H1 (cell line): ENCODE measurements around the gene SOX6. TPM values are rescaled to one million over a fixed set of nuclear protein-coding genes. Genes with fewer than 3 reads are reported as not detected.

Experiments
- CTCF ChIA-PET: fragments of 300-600 bp; sonication (Branson Sonifier 250); formaldehyde crosslinking; loops from one replicate; lab custom pipeline; 2021; ENCODE audit not compliant: partially characterized antibody; lab: Charles Lee
- POLR2A ChIA-PET: fragments of 300-600 bp; sonication (Branson Sonifier 250); formaldehyde crosslinking; loops from one replicate; lab custom pipeline; 2021; ENCODE audit warnings: inconsistent platforms; ENCODE audit not compliant: partially characterized antibody; lab: Charles Lee
- DNase-seq, 2 experiments: peaks; one replicate each; pipeline versions ENCODE4 v3.0.0 to v3.0.0-alpha.2; 2010 to 2022; ENCODE audit warnings: low spot score in 2 of 2, low read depth in 1 of 2, mixed read lengths in 1 of 2
- FAIRE-seq: peaks from 2 replicates; lab custom pipeline; 2011; peaks lifted over from hg19 to GRCh38; lab: Jason Lieb, UNC
- H2AFZ ChIP-seq: 2 replicates; pipeline ENCODE4 v1.8.1; 2012; ENCODE audit warnings: low read length, inconsistent platforms
- H2AK5ac ChIP-seq: 2 replicates; pipeline ENCODE4 v1.6.1; 2013; ENCODE audit warnings: low read depth, low read length
- H2BK120ac ChIP-seq: replicated peaks from 2 replicates; pipeline ENCODE3; 2013; ENCODE audit warnings: low read depth, low read length, inconsistent platforms
- H2BK12ac ChIP-seq: 2 replicates; pipeline ENCODE4 v1.6.1; 2013; ENCODE audit warnings: low read depth, low read length
- H2BK15ac ChIP-seq: 2 replicates; pipeline ENCODE4 v1.6.1; 2013; ENCODE audit warnings: low read length
- H2BK20ac ChIP-seq: 2 replicates; pipeline ENCODE4 v1.6.1; 2013; ENCODE audit warnings: low read length
- H2BK5ac ChIP-seq: 2 replicates; pipeline ENCODE4 v1.6.1; 2013; ENCODE audit warnings: low read depth, low read length
- H3K14ac ChIP-seq: 2 replicates; pipeline ENCODE4 v1.6.1; 2013; ENCODE audit warnings: inconsistent platforms; ENCODE audit not compliant: insufficient read length
- H3K18ac ChIP-seq: 2 replicates; pipeline ENCODE4 v1.6.1; 2013; ENCODE audit warnings: low read length; ENCODE audit errors: extremely low read depth
- H3K23ac ChIP-seq: 2 replicates; pipeline ENCODE4 v1.6.1; 2013; ENCODE audit warnings: inconsistent platforms; ENCODE audit not compliant: insufficient read length
- H3K23me2 ChIP-seq: 2 replicates; pipeline ENCODE4 v1.6.1; 2013; ENCODE audit warnings: low read depth, low read length
- H3K27ac ChIP-seq: 2 replicates; pipeline ENCODE4 v1.6.1; 2011; ENCODE audit warnings: low read depth, low read length, inconsistent platforms
- H3K27me3 ChIP-seq, 4 experiments: replicated peaks in 1 of 4; 1 replicate in 1 of 4; 2 replicates in 3 of 4; pipeline versions ENCODE4 v1.6.1 to v1.8.1; 2011 to 2013; ENCODE audit warnings: low read length in 3 of 4, mild to moderate bottlenecking in 3 of 4, inconsistent platforms in 2 of 4, mixed read lengths in 2 of 4, moderate library complexity in 1 of 4; ENCODE audit not compliant: control insufficient read depth in 3 of 4, insufficient read depth in 3 of 4; ENCODE audit errors: extremely low read depth in 1 of 4
- H3K36me3 ChIP-seq, 4 experiments: 2 replicates each; pipeline versions ENCODE4 v1.6.1 to v1.8.1; 2011 to 2013; ENCODE audit warnings: mild to moderate bottlenecking in 4 of 4, low read length in 3 of 4, moderate library complexity in 2 of 4, control low read depth in 1 of 4, inconsistent platforms in 1 of 4; ENCODE audit not compliant: insufficient read depth in 4 of 4, control insufficient read depth in 2 of 4
- H3K4ac ChIP-seq: replicated peaks from 2 replicates; pipeline ENCODE3; 2013; ENCODE audit warnings: low read length, low read depth, mixed read lengths, inconsistent platforms; ENCODE audit not compliant: insufficient read length
- H3K4me1 ChIP-seq, 4 experiments: replicated peaks in 1 of 4; 1 replicate in 1 of 4; 2 replicates in 3 of 4; pipeline versions ENCODE4 v1.6.1 to v1.8.1; 2011 to 2013; ENCODE audit warnings: low read length in 3 of 4, inconsistent platforms in 2 of 4, mixed read lengths in 1 of 4; ENCODE audit not compliant: insufficient read depth in 4 of 4, control insufficient read depth in 3 of 4
- H3K4me2 ChIP-seq, 2 experiments: 2 replicates each; pipeline versions ENCODE4 v1.6.1 to v1.8.1; 2011 to 2013; ENCODE audit warnings: low read depth in 2 of 2, low read length in 2 of 2, control low read depth in 1 of 2, inconsistent platforms in 1 of 2, mild to moderate bottlenecking in 1 of 2; ENCODE audit not compliant: insufficient read depth in 1 of 2
- H3K4me3 ChIP-seq, 4 experiments: fragments of 200-600, 300-600 bp in 1 of 4; sonication (generic), shearing (Covaris generic), sonication (Bioruptor Twin) in 1 of 4; 2 replicates each; pipeline versions ENCODE4 v1.5.1 to v1.8.1; 2011 to 2016; ENCODE audit warnings: low read length in 4 of 4, low read depth in 3 of 4, control low read depth in 2 of 4, inconsistent platforms in 2 of 4, mild to moderate bottlenecking in 2 of 4, mixed read lengths in 1 of 4, moderate library complexity in 1 of 4; ENCODE audit not compliant: insufficient read depth in 2 of 4; ENCODE audit errors: extremely low read depth in 1 of 4
- H3K56ac ChIP-seq: replicated peaks from 2 replicates; pipeline ENCODE3; 2013; ENCODE audit warnings: low read depth, mild to moderate bottlenecking, mixed read lengths, low read length, inconsistent platforms; ENCODE audit not compliant: insufficient read length
- H3K79me1 ChIP-seq: 2 replicates; pipeline ENCODE4 v1.6.1; 2013; ENCODE audit warnings: low read depth, low read length, control low read depth
- H3K79me2 ChIP-seq, 2 experiments: 2 replicates each; pipeline versions ENCODE4 v1.6.1 to v1.8.1; 2012 to 2013; ENCODE audit warnings: low read length in 2 of 2, mild to moderate bottlenecking in 2 of 2, inconsistent platforms in 1 of 2; ENCODE audit not compliant: insufficient read depth in 2 of 2, control insufficient read depth in 1 of 2
- H3K9ac ChIP-seq, 4 experiments: replicated peaks in 1 of 4; 1 replicate in 1 of 4; 2 replicates in 3 of 4; pipeline versions ENCODE4 v1.6.1 to v1.8.1; 2011 to 2013; ENCODE audit warnings: low read depth in 3 of 4, low read length in 3 of 4, control low read depth in 2 of 4, mild to moderate bottlenecking in 2 of 4, moderate library complexity in 2 of 4, inconsistent platforms in 1 of 4; ENCODE audit errors: extremely low read depth in 1 of 4
- H3K9me3 ChIP-seq, 2 experiments: 2 replicates each; pipeline versions ENCODE4 v1.6.1 to v1.8.1; 2012 to 2013; ENCODE audit warnings: mild to moderate bottlenecking in 2 of 2, moderate library complexity in 2 of 2, control low read depth in 1 of 2, inconsistent platforms in 1 of 2, low read depth in 1 of 2, low read length in 1 of 2, mixed read lengths in 1 of 2; ENCODE audit not compliant: insufficient read depth in 2 of 2
- H4K20me1 ChIP-seq, 2 experiments: replicated peaks in 1 of 2; 2 replicates each; pipeline versions ENCODE3 to v1.8.1; 2011 to 2013; ENCODE audit warnings: inconsistent platforms in 2 of 2, low read length in 2 of 2, mild to moderate bottlenecking in 1 of 2; ENCODE audit not compliant: insufficient read depth in 2 of 2, control insufficient read depth in 1 of 2
- H4K5ac ChIP-seq: 2 replicates; pipeline ENCODE4 v1.6.1; 2013; ENCODE audit warnings: low read length, low read depth, mixed read lengths, inconsistent platforms; ENCODE audit not compliant: insufficient read length
- H4K8ac ChIP-seq: 2 replicates; pipeline ENCODE4 v1.8.0; 2013; ENCODE audit warnings: mild to moderate bottlenecking, moderate library complexity, low read length, inconsistent platforms; ENCODE audit not compliant: insufficient read depth; ENCODE audit errors: extremely low read depth
- H4K91ac ChIP-seq: replicated peaks from 2 replicates; pipeline ENCODE3; 2013; ENCODE audit warnings: low read length, mixed read lengths, inconsistent platforms; ENCODE audit not compliant: insufficient read length
- ASH2L ChIP-seq: fragments of 200-600, 300-600 bp; sonication (generic); IDR thresholded peaks from one replicate; pipeline ENCODE4 v1.7.1; 2017; ENCODE audit warnings: low read length
- BACH1 ChIP-seq: IDR thresholded peaks from 2 replicates; pipeline ENCODE4 v1.6.1; 2012; ENCODE audit warnings: low read length, improper control_type of control experiment
- BRCA1 ChIP-seq: IDR thresholded peaks from 2 replicates; pipeline ENCODE4 v1.6.1; 2012; ENCODE audit warnings: low read depth, low read length, improper control_type of control experiment
- CHD1 ChIP-seq: IDR thresholded peaks from 2 replicates; pipeline ENCODE4 v1.6.1; 2012; ENCODE audit warnings: low read depth, low read length, improper control_type of control experiment
- FOSL1 ChIP-seq: IDR thresholded peaks from 2 replicates; pipeline ENCODE4 v1.6.1; 2011; ENCODE audit warnings: mild to moderate bottlenecking, low read depth, low read length, moderate library complexity; ENCODE audit not compliant: insufficient read depth
- GABPA ChIP-seq: IDR thresholded peaks from 2 replicates; pipeline ENCODE4 v1.6.1; 2011; ENCODE audit warnings: mild to moderate bottlenecking, low read length, moderate library complexity, borderline replicate concordance; ENCODE audit not compliant: insufficient read depth
- KDM5A ChIP-seq: fragments of 200-600 bp; IDR thresholded peaks from 2 replicates; pipeline ENCODE4 v1.7.1; 2012; ENCODE audit warnings: mild to moderate bottlenecking, low read length, inconsistent platforms, mixed read lengths
- MAFK ChIP-seq: IDR thresholded peaks from 2 replicates; pipeline ENCODE4 v1.6.1; 2012; ENCODE audit warnings: low read depth, mild to moderate bottlenecking, improper control_type of control experiment, low read length
- SIX5 ChIP-seq: IDR thresholded peaks from 2 replicates; pipeline ENCODE4 v1.6.1; 2011; ENCODE audit warnings: mild to moderate bottlenecking, low read depth, low read length
- SRF ChIP-seq: IDR thresholded peaks from 2 replicates; pipeline ENCODE4 v1.6.1; 2011; ENCODE audit warnings: mild to moderate bottlenecking, low read depth, low read length, moderate library complexity
- TCF12 ChIP-seq: IDR thresholded peaks from 2 replicates; pipeline ENCODE4 v1.6.1; 2011; ENCODE audit warnings: low read depth, mild to moderate bottlenecking, low read length
- USF2 ChIP-seq: IDR thresholded peaks from 2 replicates; pipeline ENCODE4 v1.6.1; 2011; ENCODE audit warnings: low read length, improper control_type of control experiment
- YY1 ChIP-seq: IDR thresholded peaks from 2 replicates; pipeline ENCODE4 v1.6.1; 2011; ENCODE audit warnings: low read depth, mild to moderate bottlenecking, low read length
- polyA plus RNA-seq, 7 experiments: library from polyadenylated mRNA; depleted of rRNA in 3 of 7; stranded (reverse) in 5 of 7; unstranded in 2 of 7; fragments of >200 nt in 5 of 7; fragments of 200-250 nt in 2 of 7; gene quantifications; 1 replicate in 5 of 7; 2 replicates in 1 of 7; 4 replicates in 1 of 7; pipeline versions ENCODE4 v1.2.1 to v1.2.3, GENCODE V29; 2011 to 2013; ENCODE audit warnings: missing spikeins in 2 of 7, mixed read lengths in 2 of 7
- total RNA-seq: library from RNA; stranded (reverse); fragmentation: NEBNext Ultra II Directional; extraction: Animal tissue kit (Norgen Biotek cat#: 25700); gene quantifications from 2 replicates; pipeline ENCODE4 v1.2.1, GENCODE V29; 2021
- TF ChIP-seq, protein P1 (sequence below): IDR thresholded peaks from 2 replicates; pipeline ENCODE4 v1.6.1; 2012; ENCODE audit warnings: inconsistent platforms

SOX6 gene
- total and polyA plus RNA-seq, 2 of the 8 experiments (the other 6 are each of a cell fraction or from before 2014, with no cell fraction given), result 0.09 TPM; not detected in 1

- no peak overlapping the region for H3K18ac ChIP-seq
- no peak overlapping the region for H3K56ac ChIP-seq
- no peak overlapping the region for H3K4me3 ChIP-seq
- no peak overlapping the region for H2BK15ac ChIP-seq
- TF ChIP-seq, protein P1, sequence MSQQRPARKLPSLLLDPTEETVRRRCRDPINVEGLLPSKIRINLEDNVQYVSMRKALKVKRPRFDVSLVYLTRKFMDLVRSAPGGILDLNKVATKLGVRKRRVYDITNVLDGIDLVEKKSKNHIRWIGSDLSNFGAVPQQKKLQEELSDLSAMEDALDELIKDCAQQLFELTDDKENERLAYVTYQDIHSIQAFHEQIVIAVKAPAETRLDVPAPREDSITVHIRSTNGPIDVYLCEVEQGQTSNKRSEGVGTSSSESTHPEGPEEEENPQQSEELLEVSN, result no peak
- TF ChIP-seq TCF12, result no peak
- TF ChIP-seq BACH1, result no peak
- TF ChIP-seq SIX5, result no peak
- TF ChIP-seq USF2, result no peak
- no peak for TF ChIP-seq MAFK
- TF ChIP-seq BRCA1, result no peak
- TF ChIP-seq CHD1, result no peak
- TF ChIP-seq FOSL1, result no peak
- no peak for TF ChIP-seq ASH2L
- no peak for TF ChIP-seq GABPA
- no peak for TF ChIP-seq YY1
- TF ChIP-seq KDM5A, result no peak
- TF ChIP-seq SRF, result no peak
- H3K9ac ChIP-seq, result no peak overlapping the region
- no peaks in the 10 kb centered on the region for H3K79me1 ChIP-seq
- no peaks in the 10 kb centered on the region for H4K20me1 ChIP-seq
- ChIA-PET CTCF (interaction anchor here (1.8 kb wide), 1 partner anchor 12 kb away, joined by 4 read pairs; no protein-coding TSS in a partner anchor), POLR2A (no interaction called here)
- no peak overlapping the region for H3K23ac ChIP-seq
- H2AK5ac ChIP-seq, result no peak overlapping the region
- no peaks in the 10 kb centered on the region for H3K36me3 ChIP-seq
- H2BK20ac ChIP-seq, result no peak overlapping the region
- H3K23me2 ChIP-seq, result no peaks in the 10 kb centered on the region
- DNase-seq (no peak), FAIRE-seq (no peak)
- no peak overlapping the region for H3K4me2 ChIP-seq
- no peaks in the 10 kb centered on the region for H3K9me3 ChIP-seq
- no peak overlapping the region for H3K4ac ChIP-seq
- H2AFZ ChIP-seq, result no peak overlapping the region
- no peaks in the 10 kb centered on the region for H3K27me3 ChIP-seq
- H4K8ac ChIP-seq, result no peak overlapping the region
- H2BK5ac ChIP-seq, result no peak overlapping the region
- H2BK120ac ChIP-seq, result no peak overlapping the region
- H2BK12ac ChIP-seq, result no peak overlapping the region
- no peak overlapping the region for H4K5ac ChIP-seq
- no peak overlapping the region for H4K91ac ChIP-seq
- no peak overlapping the region for H3K14ac ChIP-seq
- no peaks in the 10 kb centered on the region for H3K79me2 ChIP-seq
- no peak overlapping the region for H3K27ac ChIP-seq
- H3K4me1 ChIP-seq, result no peaks in the 10 kb centered on the region
Measured at GRCh38 chr11:16311831-16312230, 44.5 kb downstream of the SOX6 start.
